Hematopoietic multipotent progenitor cell treated with erythropoietin and hydrocortisone succinate and interleukin-3 and kit ligand, for 4 days (in vitro differentiated cells): Measurements from ENCODE around the gene WDR44.
"Not testable (repeated sequence)": the region's sequence is repeated elsewhere in the genome, so short reads cannot be mapped to it uniquely, and the experiment has no call there.

Experiments used
- DNase-seq: peaks from one replicate; pipeline ENCODE4 v3.0.0-alpha.2; 2015

WDR44 gene

DNA sequence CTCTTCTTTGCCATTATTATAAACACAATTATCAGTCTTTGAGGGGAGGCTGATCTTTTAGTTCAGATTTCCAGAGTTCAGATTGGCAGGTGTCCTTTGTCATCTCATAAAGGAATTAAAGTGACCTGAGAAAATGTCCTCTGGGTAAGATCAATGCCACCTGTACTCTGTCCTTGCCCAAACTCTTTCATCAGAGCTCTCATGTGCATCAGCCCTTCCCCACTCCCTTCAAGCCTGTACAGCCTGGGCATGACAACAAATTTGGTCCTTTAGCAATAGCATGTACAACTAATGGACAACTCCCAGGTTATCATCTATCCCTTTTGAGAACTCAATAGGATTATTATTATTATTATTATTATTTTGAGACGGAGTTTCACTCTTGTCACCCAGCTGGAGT, 140.8 kb downstream of the WDR44 start:
- not testable (repeated sequence) for DNase-seq

- DNase-seq, result no peak
Measured at GRCh38 chrX:118493016-118493415, 147.1 kb downstream of the WDR44 start.

DNA sequence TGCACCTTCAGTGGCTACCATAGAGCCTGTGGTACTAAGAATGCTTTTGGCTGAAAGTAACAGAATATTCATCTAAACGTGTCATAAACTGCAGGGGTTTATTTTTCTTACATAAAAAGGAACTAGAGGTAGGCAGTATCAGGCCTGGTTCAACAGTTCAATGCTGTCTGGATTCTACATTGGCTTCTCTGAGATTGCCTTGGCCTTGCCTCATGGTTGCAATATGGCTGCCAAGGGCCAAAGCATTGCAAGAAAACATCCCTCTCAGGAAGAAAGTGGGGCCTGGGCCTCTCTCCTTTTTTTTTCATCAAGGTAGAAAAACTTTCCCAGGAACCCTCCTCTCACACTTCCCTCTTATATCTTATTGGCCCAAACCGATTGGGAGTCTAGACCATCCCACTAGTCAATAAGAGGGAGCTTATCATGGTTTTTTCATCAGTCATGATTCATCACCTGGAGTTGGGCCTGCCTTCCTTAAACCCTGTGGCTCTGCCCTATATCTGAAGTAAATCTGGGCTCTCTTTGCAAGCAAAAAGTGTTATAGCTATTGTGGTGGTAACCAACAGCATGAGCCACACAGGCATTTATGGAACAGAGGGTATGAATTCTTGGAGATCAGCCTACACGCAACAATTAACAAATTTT, 147.9 kb downstream of the WDR44 start:
- DNase-seq, result no peak

DNA sequence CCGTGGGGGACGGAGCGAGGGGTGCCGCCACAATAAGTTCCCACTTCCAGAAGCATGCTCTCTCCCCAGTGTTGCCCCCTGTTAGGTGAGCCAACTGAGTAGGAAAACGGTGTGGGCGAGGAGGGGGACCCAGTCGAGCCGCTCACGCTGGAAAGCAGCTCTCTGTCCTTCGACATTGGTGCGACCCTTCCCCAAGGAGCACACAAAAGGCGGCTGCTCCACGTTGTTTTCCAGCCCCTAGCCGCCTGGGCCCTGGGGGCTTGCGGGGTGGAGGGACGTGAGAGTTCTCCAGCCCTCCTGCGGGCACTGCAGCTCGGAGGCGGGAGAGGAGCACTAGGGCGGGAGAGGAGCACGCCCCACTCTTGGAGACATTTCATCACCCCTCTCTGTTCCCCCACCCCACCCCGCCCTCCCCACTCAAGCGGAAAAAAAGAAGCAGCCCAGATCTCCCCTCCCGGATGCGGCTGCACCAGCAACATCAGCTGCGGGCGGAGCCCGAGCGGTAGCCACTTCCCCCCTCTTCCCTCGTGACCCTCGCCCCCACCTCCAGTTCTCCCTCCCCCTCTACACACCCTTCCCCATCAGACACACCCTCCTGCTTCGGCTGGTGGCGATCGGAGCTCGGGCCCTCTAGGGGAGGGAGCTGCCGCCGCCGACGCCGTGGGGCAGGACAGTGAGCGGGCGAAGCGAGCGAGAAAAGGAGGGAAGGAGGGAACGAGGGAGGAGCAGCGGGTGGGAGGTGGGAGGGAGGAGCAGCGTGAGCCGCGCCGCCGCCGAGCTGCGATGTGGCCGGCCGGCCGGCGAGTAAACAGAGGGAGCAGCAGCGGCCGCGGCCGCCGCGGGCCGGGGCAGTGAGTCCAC, 149.4 kb downstream of the WDR44 start, which contains the start of gene DOCK11:
TSS of gene DOCK11 (plus strand) at position 755 of the 861 bp plus-strand sequence. CDS start 157 bp downstream, outside the sequence.
- peak; percentile 97 for DNase-seq

DNA sequence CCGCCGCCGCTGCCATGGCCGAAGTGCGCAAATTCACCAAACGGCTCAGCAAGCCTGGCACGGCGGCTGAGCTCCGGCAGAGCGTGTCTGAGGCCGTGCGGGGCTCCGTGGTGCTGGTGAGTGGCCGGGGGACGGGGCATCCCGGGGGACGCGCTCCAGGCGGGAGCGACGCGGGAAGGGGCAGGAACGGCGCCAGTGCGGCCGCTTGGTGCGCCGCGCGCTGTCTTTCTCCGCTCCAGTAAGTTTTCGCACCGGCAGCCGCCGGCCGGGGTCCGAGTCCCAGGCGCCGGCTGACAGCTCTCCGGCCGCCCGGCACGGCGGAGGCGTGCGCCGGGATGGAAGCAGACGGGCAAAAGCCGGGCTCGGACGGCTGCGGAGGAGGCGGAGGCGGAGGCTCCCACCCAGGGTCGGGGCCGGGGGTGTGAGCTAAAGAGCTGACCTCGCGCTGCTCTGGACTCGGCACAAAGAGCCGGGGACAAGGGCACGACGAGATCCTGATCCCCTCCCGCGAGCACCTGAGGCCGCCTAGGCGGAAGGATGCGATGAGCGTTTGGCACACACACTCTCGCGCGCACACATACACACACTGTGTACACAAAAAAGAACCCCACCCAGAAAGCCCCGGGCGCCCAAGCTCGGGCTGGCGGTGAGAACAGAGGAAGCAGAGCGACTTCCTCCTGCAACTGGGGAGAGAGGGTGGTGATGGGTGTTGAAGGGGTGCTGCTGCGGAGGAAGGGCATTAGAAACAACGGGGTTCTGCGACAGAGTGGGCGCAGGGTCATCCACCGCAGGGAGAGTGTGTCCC, 150.3 kb downstream of the WDR44 start:
- DNase-seq, result peak; percentile 80

- DNase-seq, result no peak
Measured at GRCh38 chrX:118496763-118497079, 150.8 kb downstream of the WDR44 start.

DNA sequence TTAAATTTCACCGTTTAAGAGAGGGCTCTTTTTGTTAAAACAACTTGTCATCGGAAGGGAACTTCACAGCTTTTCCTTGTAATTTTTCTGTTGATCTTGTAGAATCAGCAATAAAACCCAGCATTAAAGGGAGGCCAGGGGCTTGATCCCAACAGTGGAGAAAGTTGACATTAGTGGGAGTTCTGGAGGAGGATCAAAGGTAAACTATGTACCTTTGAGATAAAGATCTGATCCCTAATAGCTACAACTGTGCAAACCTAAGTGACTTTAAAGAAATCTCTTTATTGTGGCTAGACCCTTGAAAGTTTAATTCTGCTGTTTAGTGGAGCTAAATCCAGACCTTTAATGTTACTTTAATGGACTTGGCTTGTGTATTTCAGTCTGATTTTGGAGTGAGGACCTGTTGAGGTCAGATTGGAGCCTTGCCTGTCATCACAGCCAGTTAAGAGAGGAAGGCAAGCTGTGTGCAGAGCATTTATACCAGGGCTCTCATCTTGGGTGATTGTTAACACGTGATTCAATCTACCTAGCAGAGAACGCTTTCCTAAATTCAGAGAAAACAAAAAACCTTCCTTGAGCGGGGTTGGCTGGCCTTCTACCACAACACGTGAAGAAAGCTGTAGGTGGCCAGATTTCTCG, 151.4 kb downstream of the WDR44 start:
- DNase-seq, result peak; percentile 46

DNA sequence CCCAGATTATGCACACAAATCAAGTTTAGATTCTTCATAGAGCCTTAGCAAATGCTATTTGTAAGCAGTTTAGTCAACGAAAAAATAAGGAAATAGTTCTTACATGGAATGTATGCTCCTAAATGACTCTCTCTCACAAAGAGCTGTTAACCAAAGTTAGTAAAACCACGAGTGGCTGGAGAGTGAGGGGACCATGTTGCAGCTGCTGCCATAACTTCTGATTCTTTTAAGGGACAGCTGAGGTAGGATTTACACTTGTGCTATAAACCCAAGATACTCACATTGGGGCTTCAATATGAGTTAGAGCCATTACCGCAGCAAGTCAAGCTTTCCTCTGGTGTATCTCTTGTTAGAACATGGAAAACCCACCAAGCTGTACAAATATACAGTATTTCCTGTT, 152.4 kb downstream of the WDR44 start:
- DNase-seq, result no peak

GRCh38 chrX:118498755-118499154, 152.8 kb downstream of the WDR44 start:
- DNase-seq, result no peak

DNA sequence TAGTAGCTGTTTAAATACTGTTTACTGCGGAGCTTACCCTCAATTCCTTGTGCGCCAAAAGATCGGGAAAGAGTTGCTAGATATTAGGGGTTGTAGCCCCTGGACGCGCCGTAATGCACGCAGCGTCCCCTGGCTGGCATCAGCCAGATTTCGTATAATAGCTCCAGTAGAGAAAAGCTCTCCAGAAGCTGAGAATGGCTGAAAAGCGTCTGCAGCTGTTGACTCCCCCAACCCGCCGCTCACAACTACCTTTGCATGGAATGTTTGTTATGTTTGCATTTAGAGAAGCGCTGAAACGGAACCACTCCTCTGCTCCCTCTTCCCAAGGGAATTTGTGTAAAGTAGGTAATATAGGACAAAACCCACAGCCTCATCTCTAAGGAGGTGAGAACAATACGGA, 153.4 kb downstream of the WDR44 start:
- no peak for DNase-seq
